ENCODE data around the gene MNX1.

Gene MNX1

DNA sequence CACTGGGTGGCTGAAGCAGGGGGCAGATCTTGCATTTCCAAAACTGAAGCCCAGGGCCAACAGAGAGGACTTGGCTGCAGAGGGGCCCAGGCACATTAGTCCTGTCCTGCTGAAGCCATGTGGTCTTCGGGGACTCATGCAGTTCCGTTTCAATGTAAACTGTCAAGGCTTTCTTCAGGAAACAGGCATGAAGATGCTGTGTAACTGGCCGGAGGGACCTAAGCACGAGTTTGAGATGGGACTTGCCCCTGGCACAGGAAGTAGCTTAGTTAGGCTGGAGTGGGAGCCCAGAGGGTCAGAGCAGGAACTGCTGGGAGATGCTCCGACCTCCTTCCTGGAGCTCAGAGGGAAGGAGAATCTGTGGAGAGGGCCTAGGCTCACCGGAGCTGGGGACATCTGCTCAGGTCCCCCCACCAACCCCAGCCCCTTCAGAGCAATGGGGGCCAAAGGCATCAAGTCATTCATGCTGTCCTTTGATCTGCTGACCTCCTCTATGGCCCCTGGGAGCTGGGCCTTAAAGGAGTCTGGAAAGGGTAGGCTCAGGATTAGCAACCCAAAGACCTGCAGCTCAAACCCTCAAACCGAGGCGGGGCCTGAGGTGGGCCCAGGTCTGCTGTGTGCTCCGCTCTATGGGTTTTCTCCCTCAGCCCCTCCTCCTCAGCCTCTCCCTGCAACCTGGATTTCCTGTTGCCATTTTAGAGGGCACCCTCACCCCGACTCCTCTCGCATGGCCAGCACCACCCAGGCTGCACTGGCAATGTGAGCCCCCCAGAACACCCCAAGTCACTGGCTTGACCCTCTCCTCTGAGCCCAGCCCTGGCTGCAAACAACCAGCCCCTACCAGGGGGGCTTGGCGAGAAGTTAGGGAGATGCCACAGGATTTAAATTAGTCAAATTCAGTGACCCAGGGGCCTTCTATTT lies 4.4 kb upstream of the MNX1 start:
- no peak for DNase-seq

DNA sequence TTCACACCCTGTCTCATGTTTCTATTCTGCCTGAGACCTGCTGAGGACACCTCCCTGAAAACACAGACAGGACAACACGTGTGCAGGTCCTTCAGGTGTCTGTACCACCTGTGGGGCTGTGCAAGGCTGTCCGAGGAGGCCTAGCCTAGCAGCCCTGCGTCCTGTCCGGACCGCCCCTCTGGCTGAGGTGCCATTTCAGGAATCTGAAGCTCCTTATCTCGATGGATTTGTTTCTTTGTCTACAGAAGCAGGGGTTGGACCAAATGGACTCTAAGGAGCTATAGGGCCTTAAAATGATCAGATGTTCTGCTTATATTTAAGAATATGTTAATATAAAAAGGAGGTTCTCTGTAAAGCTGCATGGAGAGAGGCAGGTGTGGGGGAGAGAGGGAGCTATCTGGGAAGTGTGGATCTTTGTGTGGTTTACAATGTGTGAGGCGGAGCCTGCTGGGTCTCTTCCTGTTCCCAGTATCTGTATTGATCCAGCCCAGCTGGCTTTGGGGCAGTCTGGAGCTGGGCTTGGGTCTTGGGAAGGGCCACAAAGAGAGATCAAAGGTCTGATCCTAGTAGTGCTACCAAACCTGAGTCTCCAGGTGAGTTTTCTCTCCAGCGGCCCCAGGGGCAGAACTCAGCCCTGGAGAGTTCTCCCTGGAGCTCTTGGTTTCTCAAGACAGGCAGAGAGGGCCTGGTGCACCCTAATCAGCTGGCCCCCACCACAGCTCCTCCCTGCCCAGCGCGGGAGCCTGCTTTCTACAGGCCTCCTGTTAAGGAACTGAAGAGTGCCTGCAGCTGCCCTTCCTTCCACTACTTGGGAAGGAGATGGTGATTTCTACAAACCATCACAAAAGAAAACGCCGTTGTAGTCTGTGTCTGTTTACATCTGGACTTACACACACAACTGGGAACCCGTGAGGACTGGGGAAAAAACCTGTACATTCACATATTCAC lies 3.4 kb upstream of the MNX1 start:
- DNase-seq, result no peak

DNA sequence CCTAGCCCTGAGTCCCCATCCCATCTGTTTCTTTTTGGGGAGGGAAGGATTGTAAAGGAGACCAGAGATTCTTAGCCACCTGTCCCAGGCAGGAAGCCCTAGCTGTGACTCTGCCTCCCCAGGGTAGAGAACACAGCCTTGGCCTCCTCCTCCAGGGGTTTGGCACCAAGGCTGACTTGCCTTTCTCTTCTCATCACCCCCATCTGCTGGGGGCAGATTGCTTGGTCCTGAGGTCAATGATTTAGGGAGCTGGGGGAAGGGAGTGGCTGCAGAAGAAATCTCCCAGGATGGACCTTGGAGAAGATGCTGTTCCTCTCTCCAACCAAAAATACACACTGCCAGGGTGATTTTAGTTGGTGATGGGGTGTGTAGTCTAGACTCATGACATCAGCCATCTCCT lies 2.6 kb upstream of the MNX1 start:
- DNase-seq, result no peak

DNA sequence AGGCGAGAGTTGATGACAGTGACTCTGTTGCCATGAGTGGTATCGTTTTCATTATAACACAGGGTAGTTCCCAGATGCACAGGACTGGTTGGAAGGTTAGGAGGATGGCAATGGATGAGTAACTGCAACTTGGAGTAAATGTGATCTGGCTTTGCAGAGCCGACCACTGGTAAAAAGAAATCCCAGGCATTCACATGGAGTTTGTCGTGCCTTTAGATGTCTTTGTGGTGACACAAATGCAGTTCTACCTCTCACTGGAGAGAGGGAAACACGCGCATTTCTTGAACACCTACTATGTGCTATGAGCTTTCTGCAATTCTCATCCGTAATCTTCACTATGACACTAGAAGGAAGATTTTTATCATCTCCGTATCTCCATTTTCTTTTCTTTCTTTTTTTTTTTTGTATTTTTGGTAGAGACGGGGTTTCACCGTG lies 1.7 kb upstream of the MNX1 start:
- DNase-seq, result no peak

DNA sequence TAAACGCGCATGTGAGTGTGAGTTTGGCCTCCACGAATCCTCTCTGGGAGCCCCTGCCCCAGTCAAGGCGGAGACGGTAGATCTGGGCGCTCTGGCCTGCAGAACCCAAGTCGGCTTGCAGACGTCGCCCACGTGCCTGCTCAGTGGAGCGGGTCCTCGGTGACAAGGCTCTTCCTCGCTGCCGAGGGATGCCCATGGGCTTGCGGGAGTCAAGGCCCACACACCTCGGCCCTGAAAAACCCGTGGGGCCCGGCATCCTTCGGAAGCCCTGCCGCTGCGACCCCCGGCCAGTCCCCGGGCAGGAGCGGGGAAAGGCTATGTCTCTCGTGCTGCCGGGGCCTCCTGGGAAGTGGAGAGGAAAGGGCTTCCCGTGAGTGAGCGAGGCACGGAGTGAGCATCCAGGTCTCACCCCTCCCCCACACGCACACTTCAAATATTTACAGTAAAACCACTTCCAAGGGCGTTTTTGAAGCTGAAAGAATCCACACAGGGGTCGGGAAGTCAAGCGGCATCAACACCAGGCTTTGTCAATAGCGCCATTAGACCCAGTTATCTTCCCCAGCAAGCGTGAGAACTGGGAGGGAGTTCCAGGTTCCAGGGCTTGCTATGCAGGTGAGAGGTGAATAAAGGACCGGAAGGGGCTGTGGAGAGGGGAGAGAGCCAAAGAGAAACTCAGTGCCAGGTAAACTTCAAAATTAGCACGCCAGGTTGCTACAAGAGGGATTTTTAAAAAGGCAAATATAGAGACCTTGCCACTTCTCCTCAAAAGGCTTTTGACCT lies 1.1 kb upstream of the MNX1 start:
- no peak for DNase-seq

DNA sequence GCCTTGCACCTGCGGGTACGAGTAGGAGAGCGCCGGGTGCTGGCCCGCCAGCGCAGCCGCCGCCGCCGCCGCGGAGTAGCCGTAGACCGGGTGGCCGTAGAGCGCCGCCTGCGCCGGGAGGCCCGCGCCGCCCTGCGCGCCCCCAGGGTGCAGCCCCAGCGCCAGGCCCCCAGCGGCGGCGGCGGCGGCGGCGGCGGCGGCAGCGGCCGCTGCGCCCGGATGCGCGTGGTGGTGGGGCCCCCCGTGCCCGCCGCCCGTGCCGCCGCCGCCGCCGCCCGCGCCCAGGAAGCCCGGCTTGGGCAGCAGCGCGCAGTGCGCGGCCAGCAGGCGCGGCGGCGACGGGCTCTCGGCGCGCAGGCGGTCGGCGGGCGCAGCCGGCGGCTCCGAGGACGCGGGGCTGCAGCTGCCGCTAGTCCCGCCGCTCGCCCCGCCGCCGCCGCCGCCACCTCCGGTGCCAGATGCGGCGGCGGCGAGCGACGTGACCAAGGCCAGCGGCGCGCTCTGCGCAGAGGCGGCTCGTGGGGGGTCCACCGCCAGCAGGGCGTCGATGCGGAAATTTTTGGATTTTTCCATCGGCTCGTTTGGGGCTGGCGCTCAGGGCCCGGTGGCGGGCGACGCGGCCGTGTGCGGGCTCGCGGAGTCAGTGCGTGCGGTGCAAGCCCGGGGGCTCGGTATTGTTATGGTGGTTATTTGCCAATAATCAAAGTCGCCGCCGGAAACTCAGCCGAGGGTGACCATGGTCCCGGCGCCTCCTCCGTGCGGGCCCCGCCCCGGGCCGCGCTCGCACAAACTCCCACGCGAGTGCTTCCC lies 480 bp downstream of the MNX1 start:
- no peak for DNase-seq

DNA sequence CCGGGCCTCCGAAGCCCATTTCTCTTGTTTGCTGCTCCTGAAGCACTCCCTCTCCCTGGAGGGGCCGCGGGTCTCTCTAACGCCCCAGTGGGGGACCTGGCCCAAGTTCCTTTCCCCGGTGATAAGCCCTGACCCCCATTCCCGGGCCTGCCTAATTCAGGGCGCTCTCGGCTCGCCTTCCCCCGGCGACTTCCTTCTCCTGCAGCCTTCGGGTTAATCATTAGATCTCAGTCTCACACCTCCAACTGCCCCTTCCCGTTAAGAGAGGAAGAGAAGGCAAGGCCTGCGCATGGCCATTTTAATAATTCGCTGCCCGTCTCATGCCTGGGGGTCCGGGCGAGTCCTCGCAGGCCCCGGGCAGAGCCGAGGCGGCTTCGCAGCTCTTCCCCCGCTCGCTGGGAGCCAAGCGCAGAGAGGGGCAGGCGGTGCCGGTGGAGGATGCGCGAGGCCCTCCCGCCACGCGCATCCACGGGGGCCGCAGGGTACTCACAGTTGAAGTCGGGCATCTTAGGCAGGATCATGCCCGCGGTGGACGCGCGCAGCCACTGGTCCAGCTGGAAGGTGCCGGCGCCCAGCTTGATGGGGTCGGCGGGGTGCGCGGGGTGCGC lies 1.2 kb downstream of the MNX1 start:
- DNase-seq, result no peak

DNA sequence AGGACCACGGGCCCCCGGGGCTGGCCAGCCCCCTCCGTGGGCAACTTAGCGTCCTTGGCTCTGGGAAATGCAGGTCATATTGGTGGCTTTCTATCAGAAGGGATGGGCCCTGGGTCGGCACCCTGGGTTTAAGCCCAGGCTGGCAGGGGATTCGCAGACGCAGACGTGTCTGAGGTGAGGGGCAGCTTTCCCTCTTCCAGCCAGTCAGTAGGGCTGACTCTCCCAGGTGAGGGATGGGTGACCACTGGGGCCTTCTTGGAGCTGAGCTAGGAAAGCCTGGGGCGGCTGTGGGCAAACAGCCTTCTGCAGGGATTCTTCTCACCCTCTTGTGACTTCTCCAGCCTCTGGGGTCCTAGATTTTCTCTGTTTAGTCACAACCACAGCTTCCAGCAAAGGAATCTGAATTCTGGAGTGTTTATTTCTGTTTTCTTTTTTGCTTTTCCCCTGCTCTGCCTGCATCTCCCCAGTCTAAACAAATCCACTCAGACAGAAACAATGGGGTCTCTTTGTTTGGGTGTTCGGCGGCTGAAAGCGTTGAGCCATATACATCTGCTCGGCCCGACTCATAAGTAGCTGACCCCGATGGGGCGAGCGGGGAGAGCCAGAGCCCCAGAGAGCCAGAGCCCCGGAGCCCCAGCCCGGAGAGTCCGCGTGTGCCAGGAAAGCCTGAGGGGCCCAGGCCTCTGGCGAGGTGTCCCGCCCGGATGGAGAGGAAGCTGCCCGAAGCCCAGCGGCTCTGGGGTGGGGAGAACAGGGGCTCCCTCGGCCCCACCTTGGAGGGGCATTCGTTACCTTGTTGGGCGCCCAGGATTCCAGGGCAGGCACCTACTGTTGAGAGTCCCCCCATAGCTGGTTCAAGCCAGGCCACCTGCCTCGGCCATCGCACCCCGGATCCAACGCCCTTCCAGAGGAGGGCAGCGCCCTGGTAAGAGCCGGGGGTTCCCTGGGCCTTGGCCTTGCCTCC lies 2.0 kb downstream of the MNX1 start:
- no peak for DNase-seq

DNA sequence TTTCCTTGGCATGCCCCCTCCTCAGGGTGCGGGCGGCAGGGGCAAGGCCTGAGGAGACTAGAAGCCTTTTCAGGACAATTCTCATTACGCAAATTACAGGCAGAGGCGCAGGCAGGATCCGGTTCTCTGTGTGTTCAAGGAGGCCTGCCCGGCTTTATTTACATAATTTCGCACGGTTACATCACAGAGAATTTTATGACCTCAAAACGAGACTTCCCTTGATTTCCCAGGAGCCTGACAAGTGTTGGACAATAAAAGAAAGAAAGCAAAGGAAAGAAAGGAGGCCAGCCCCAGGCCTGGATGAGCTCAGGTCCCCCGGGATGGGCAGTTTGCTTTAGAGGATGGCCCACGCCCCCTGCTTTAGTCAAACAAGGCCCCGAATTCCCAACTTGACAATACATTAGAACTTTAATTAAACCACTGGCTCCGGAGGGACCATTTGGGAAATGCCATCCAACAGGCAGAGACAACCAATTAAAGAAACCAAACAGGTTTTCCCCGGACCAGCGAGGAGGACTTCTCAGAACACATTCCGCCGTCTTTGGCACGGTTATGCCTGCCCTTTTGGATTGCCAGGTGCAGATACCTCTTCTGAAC lies 2.9 kb downstream of the MNX1 start:
- DNase-seq, result no peak

DNA sequence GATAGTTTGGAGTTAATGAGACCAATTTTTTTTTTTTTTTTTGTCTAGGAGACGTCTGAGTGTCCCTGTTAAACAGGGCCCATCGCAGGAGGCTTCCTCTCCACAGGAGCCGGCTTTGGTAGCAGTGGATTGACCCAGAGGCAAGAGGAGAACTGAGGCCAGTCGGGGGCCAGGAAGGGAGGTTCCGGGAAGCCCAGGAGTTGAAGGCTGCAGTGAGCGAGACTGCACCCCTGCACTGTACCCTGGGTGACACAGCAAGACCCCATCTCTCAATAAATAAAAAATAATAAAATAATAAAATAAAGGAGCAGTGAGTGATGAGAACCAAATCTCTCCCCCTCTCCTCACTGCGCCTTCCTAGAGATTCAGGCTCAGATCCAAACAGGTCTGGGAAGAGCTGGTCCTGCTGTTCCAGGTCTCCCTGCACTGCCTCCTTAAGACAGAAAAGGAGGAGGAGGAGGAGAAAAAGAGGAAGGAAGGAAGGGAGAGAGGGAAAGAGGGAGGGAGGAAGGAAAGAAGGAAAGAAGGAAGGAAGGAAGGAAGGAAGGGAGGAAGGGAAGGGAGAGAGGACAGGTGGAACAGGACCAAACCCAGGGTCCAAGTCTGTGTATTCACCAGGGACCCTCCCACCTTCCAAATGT lies 3.5 kb downstream of the MNX1 start:
- no peak for DNase-seq

DNA sequence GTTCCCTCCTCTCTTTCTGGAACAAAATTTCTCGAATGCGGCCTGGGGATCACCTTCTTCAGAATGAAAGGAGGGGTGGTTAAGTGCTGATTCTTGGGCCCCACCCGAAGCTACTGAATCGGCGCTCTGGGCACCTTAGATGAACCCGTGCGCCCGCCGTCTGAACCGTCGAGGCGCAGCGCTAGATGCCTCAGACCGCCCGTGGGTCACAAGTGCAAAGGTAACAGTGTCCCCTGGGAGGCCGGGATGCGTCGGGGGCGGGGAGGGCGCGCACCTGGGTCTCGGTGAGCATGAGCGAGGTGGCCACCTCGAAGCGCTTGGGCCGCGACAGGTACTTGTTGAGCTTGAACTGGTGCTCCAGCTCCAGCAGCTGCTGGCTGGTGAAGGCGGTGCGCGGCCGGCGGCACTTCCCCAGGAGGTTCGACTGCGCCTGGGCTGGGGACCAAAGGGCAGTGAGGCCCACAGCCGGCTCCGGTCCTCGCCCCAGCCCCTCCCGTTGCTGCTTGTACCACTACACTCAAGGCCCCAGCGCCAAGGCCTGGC lies 4.2 kb downstream of the MNX1 start:
- no peak for DNase-seq

DNA sequence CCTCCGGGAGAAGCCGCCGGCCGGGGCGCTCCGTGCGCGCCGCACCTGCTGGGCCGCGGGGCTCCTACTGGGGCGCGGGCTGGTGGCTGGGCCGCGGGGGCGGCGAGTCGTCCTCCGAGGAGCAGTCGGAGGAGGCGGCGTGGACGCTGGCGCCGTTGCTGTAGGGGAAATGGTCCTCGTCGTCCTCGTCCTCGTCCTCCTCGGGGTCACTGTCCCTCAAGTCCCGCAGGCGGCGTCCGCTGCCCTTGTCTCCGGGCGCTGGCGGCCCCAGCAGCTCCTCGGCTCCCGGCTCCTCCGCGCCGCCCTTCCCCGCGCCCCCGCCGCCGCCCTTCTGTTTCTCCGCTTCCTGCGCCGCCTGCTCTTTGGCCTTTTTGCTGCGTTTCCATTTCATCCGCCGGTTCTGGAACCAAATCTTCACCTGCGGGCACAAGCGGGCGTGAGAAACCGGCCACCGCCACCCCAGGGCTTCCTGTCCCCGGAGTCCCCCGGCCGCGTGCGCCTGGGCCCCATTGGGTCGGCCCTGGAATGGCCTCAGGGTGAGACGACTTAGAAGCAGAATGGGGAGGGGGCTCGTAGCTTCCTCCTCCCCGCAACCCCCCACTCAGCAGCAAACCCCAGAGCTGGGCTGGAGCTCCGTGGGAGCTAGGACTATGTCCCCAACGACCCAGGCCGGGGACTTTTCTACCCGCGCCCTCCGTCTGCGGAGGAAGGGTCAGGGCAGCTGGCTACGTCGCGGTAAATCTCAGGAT lies 4.8 kb downstream of the MNX1 start:
- no peak for DNase-seq

DNA sequence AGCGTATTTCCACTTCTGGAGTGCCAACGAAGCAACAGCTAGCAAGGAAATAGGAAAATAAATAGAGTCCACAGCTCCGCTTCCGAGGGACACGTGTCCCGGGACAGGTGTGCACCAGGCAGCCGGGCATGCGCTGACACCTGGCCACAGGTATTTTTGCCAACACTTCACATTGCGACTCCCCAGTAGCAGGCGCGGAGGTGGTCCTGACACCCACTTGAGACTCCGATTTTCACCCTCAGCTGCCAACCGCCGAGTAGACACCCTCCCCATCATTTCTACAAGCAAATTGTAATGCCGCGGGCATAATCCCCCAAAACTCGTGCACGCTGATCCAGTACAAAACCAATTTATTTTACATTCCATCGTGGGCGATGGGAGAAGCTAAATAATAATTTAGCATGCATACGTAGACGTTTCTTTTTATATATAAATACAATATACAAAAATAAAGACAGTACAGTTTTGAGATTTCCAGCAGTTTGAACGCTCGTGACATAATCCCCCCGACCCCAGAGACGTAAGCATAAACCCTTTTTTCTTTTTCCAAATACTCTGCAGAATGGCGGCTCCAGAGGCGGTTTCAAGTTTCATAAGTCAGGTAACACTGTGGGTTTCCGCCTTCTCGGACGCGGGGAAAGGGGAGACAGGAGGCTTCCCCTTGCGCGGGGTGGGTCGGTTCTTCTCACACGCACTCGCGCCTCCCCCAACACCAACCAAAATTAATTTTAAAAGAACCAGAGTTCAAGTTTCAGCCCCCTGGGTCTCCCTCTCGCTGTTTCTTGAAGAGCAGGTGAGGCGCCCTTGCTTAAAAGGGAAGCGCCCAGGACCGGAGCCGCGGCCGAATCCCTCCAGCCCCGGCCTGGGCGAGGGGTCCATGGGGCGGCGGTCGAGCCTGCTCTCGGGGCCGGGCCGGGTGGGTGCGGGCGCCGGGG lies 5.7 kb downstream of the MNX1 start:
- no peak for DNase-seq

DNA sequence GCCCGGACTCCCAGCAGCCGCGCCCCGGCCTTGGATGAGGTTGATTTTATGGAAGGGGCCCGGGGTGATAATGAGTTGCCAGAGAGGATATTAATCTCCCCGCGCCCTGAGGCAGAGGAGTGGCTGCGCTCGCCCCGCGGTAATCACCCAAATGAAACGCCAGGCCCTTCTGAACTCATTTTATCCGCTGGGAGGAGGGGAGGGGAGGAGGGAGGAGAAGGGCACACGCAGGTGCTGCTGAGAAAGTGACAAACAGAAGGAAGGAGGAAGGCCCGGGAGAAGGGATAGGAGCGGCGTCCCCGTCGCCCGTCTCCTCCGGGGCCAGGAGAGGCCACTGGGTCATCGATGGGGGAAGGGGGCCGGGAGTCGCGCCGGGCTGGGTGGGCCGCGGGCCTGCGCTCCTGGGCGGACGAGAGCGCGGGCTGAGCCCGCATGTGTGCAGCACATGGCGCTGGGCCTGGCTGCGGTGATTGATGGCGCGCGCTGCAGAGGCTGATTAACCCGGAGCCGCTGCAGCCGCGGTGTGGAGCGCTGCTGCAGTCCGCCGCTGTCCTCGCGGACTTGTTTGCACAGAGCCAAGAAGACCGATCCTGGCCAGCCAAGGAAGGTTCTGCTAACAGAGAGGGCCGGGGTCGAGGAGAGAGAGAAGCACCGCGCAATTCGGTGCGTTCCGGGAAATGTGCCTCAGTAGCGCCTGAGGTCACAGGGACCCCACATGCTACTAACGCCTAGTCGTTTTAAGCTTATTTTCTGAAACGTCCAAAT lies 6.5 kb downstream of the MNX1 start:
- DNase-seq, result no peak

DNA sequence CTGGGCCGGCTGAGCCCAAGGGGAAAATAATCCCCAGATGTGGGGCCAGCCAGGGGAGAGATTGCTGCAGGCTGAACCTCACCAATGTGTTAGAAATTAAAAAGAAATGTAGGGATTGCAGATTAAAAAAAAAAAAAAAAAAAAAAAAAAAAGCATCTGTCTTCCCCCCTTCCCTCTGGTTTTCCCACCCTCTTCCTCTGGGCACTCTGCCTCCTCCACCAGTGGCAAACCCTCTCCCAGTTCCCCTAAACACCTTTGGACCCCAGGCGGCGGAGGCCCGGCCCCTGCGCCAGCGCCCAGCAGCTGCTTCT lies 7.1 kb downstream of the MNX1 start:
- DNase-seq, result no peak

DNA sequence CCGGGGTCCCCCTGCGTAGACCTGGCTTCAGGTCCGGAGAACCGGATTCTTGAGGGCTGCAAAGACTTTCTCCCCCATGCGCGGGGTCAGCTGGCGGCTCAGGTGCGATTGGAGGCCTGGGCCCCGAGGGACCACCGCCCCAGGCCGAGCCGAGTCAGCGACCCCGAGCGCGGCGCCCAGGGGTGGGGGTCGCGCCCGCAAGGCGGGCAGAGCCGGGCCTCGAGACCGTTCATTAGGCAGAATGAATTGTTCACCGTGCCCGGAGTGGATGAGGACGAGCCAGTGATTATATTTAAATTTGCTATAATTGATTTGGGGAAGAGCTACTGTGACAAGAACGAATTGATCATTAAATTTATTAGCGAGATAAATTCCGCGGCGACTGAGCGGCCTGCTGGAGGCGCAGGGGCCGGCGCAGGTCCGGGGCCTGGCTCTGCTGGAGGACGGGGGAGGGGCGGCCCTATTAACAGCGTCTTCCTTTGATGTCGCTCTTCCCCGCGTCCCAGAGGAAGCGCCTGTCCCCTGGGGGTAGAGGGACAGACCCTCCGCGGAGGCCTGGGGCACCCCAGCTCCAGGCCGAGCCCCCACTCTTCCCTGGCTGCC lies 7.5 kb downstream of the MNX1 start:
- no peak for DNase-seq
